HepG2 (cell line): ENCODE data around the gene CDK10. TPM values are rescaled to one million over a fixed set of nuclear protein-coding genes. Genes with fewer than 3 reads are reported as not detected.
"Not testable (repeated sequence)": the region's sequence is repeated elsewhere in the genome, so short reads cannot be mapped to it uniquely, and the experiment has no call there.

Experiments
- ATAC-seq: fragments of 200-7000 bp; cut with Tn5 transposase; 3 replicates; pipeline ENCODE4 v1.9.1; 2020; ENCODE audit warnings: mild to moderate bottlenecking, moderate library complexity
- BruUV-seq: library from RNA; stranded (reverse); fragments of 400-500 nt; replicated peaks from 2 replicates; lab custom pipeline; 2021; lab: Mats Ljungman, UMichigan
- CTCF ChIA-PET: fragments of 300-600 bp; formaldehyde crosslinking; extraction: SDS; loops from one replicate; lab custom pipeline; 2021; ENCODE audit warnings: low total read pairs, inconsistent platforms, low intra/inter-chr PET ratio; lab: Yijun Ruan, JAX
- POLR2A ChIA-PET: fragments of 350-600 bp; sonication (Branson Sonifier 250); formaldehyde crosslinking; loops from one replicate; lab custom pipeline; 2020; ENCODE audit warnings: antibody characterized with exemption, inconsistent platforms; lab: Yijun Ruan, JAX
- DNase-seq: peaks from one replicate; pipeline ENCODE4 v3.0.0-alpha.2; 2015; ENCODE audit warnings: low spot score
- FAIRE-seq: peaks from 3 replicates; lab custom pipeline; 2011; peaks lifted over from hg19 to GRCh38; lab: Jason Lieb, UNC
- H2AFZ ChIP-seq: one replicate; pipeline ENCODE4 v1.6.1; 2011; ENCODE audit warnings: low read length, inconsistent platforms
- H3K27ac ChIP-seq: fragments of 300-600 bp; 3 replicates; pipeline ENCODE4 v1.8.0; 2011; ENCODE audit warnings: mixed run types, mild to moderate bottlenecking, mixed read lengths, low read length, inconsistent platforms; ENCODE audit not compliant: insufficient read depth; ENCODE audit errors: extremely low read length
- H3K27me3 ChIP-seq, 2 experiments: fragments of 200-600 bp in 1 of 2; 2 replicates in 1 of 2; 3 replicates in 1 of 2; pipeline versions ENCODE4 v1.6.0 to v1.8.0; 2011; ENCODE audit warnings: low read length in 2 of 2, mild to moderate bottlenecking in 2 of 2, moderate library complexity in 2 of 2, inconsistent platforms in 1 of 2; ENCODE audit not compliant: insufficient read depth in 2 of 2, control insufficient read depth in 1 of 2
- H3K36me3 ChIP-seq, 2 experiments: fragments of 200-600 bp in 1 of 2; replicated peaks in 1 of 2; 2 replicates in 1 of 2; 3 replicates in 1 of 2; pipeline versions ENCODE4 v1.5.1 to v1.8.0; 2011; ENCODE audit warnings: low read length in 2 of 2, inconsistent platforms in 1 of 2; ENCODE audit not compliant: insufficient read depth in 2 of 2, control insufficient read depth in 1 of 2
- H3K4me1 ChIP-seq: 2 replicates; pipeline ENCODE4 v1.5.1; 2012; ENCODE audit warnings: low read length, inconsistent platforms; ENCODE audit not compliant: insufficient read depth
- H3K4me2 ChIP-seq: 2 replicates; pipeline ENCODE4 v1.6.0; 2011; ENCODE audit warnings: low read depth, low read length, inconsistent platforms
- H3K4me3 ChIP-seq, 3 experiments: fragments of 200-600 bp in 1 of 3; sonication (generic), shearing (Covaris generic) in 1 of 3; replicated peaks in 1 of 3; 2 replicates each; pipeline ENCODE4 v1.5.1; 2011 to 2016; ENCODE audit warnings: low read length in 3 of 3, inconsistent platforms in 2 of 3, low read depth in 2 of 3, mild to moderate bottlenecking in 2 of 3, control low read depth in 1 of 3, mixed read lengths in 1 of 3; ENCODE audit not compliant: insufficient read depth in 1 of 3
- H3K79me2 ChIP-seq: one replicate; pipeline ENCODE4 v1.6.1; 2011; ENCODE audit warnings: low read length, inconsistent platforms; ENCODE audit not compliant: insufficient read depth
- H3K9ac ChIP-seq: 2 replicates; pipeline ENCODE4 v1.6.0; 2011; ENCODE audit warnings: mild to moderate bottlenecking, low read depth, low read length, inconsistent platforms; ENCODE audit not compliant: insufficient read depth
- H3K9me3 ChIP-seq: 2 replicates; pipeline ENCODE4 v1.5.1; 2012; ENCODE audit warnings: mild to moderate bottlenecking, low read length
- H4K20me1 ChIP-seq: 2 replicates; pipeline ENCODE4 v1.6.0; 2011; ENCODE audit warnings: inconsistent platforms, mild to moderate bottlenecking, low read length, moderate library complexity; ENCODE audit not compliant: insufficient read depth
- AGO2 ChIP-seq: fragments of 200-400 bp; formaldehyde crosslinking; optimal IDR thresholded peaks from 2 replicates; pipeline ENCODE3; 2017; ENCODE audit warnings: mild to moderate bottlenecking, low read depth, low read length, moderate library complexity
- ATF5 ChIP-seq: sonication (generic); formaldehyde crosslinking; IDR thresholded peaks from 2 replicates; pipeline ENCODE4 v1.4.0; 2020; ENCODE audit warnings: mild to moderate bottlenecking, low read depth, missing genetic modification reagents
- HIVEP1 ChIP-seq: sonication (generic); formaldehyde crosslinking; IDR thresholded peaks from 2 replicates; pipeline ENCODE4 v1.4.0; 2020; ENCODE audit warnings: mild to moderate bottlenecking, missing genetic modification reagents
- MAFK ChIP-seq, 2 experiments: IDR thresholded peaks in 1 of 2; conservative IDR thresholded peaks in 1 of 2; 2 replicates each; pipeline ENCODE4 v1.6.1; 2011; ENCODE audit warnings: improper control_type of control experiment in 2 of 2, low read length in 2 of 2
- RBFOX2 ChIP-seq: fragments of 200-400 bp; formaldehyde crosslinking; IDR thresholded peaks from 2 replicates; pipeline ENCODE4 v1.6.1; 2017; ENCODE audit warnings: low read depth, mild to moderate bottlenecking, low read length
- SP140L ChIP-seq: sonication (generic); formaldehyde crosslinking; IDR thresholded peaks from 2 replicates; pipeline ENCODE4 v1.4.0; 2020; ENCODE audit warnings: missing genetic modification reagents, borderline replicate concordance
- ZNF652 ChIP-seq: IDR thresholded peaks from 2 replicates; pipeline ENCODE4 v1.6.1; 2016; ENCODE audit warnings: low read depth, borderline replicate concordance
- ZNF687 ChIP-seq: sonication (generic); formaldehyde crosslinking; IDR thresholded peaks from 2 replicates; pipeline ENCODE4 v1.5.1; 2020; ENCODE audit warnings: mild to moderate bottlenecking, missing genetic modification reagents, moderate library complexity
- ZNF768 ChIP-seq: sonication (generic); formaldehyde crosslinking; IDR thresholded peaks from 2 replicates; pipeline ENCODE4 v1.4.0; 2020; ENCODE audit warnings: missing genetic modification reagents
- WGBS: methylation state at CpG from one replicate; pipeline ENCODE4 v1.1.6; 2017; ENCODE audit warnings: low lambda C conversion rate; 5-methylcytosine and 5-hydroxymethylcytosine counted together
- in situ Hi-C: cut with HindIII; loops from 2 replicates; pipeline ENCODE4 v1.10.0; 2017; ENCODE audit warnings: low pct_unique_long_range_greater_than_20kb; ENCODE audit not compliant: extremely low pct_ligation_motif_present
- intact Hi-C: fragments of 100-400 bp; cut with micrococcal nuclease; formaldehyde crosslinking; loops from one replicate; pipeline ENCODE4 v1.10.0; 2022; ENCODE audit not compliant: unreplicated experiment
- polyA plus RNA-seq, 8 experiments: library from polyadenylated mRNA; depleted of rRNA in 3 of 8; stranded (reverse) in 7 of 8; unstranded in 1 of 8; fragments of >200 nt; fragmentation: Illumina TruSeq in 4 of 8; extraction: Trizol in 4 of 8; gene quantifications; 2 replicates each; pipeline versions ENCODE4 v1.2.1 to v1.2.3, GENCODE V29; 2011 to 2016; ENCODE audit warnings: low read depth in 4 of 8, missing spikeins in 1 of 8, mixed read lengths in 1 of 8; ENCODE audit not compliant: insufficient read depth in 1 of 8
- total RNA-seq, 5 experiments: library from RNA; depleted of rRNA; stranded (reverse); fragments of >200 nt; fragmentation: Illumina TruSeq; extraction: Trizol; gene quantifications; 2 replicates each; pipeline ENCODE4 v1.2.3, GENCODE V29; 2016; ENCODE audit warnings: low read depth in 1 of 5

Gene CDK10
- total and polyA plus RNA-seq, 2 of the 13 experiments (the other 11 are each of a cell fraction or from before 2014, with no cell fraction given) = 2.5 to 3.9 TPM

- no peaks in the 10 kb centered on the region for H3K9me3 ChIP-seq
- H2AFZ ChIP-seq = no peak overlapping the region
- peaks cover 62% of the 10 kb centered on the region for H3K4me1 ChIP-seq
- H3K79me2 ChIP-seq = peaks cover 2% of the 10 kb centered on the region
- TF ChIP-seq ATF5 (CRISPR knock-in tag) = no peak
- no peak for TF ChIP-seq ZNF652 (CRISPR knock-in tag)
- TF ChIP-seq AGO2 = peak; percentile 21
- TF ChIP-seq MAFK (conservative IDR thresholded peaks at IDR 0.05 in 1 of 2, IDR thresholded peaks at IDR 0.05 in 1 of 2; ENCODE audit: low read length in 2 of 2) = no peak
- peak; percentile 32; the same call in 1 of the 2 replicates for TF ChIP-seq ZNF768 (CRISPR knock-in tag)
- TF ChIP-seq SP140L = no peak
- peak; percentile 43; the same call in 1 of the 2 replicates for TF ChIP-seq RBFOX2
- no peak for TF ChIP-seq HIVEP1
- 0 out of 2 replicates have a peak, but pooled peaks have one; percentile 13 for TF ChIP-seq ZNF687 (CRISPR knock-in tag)
- POLR2A ChIA-PET = no interaction called here
- 99% methylated on average over 13 of the region's 32 CpGs for WGBS
- H3K27ac ChIP-seq = no peak overlapping the region
- no peak overlapping the region for H3K4me3 ChIP-seq
- H3K27me3 ChIP-seq = no peaks in the 10 kb centered on the region
- H3K36me3 ChIP-seq = peaks cover 5 to 14% of the 10 kb centered on the region in 2 experiments; a peak in 2 of 5 replicates
- no peak for ATAC-seq
- no peak for FAIRE-seq
- DNase-seq = no peak
- no peaks in the 10 kb centered on the region for H4K20me1 ChIP-seq
- in situ Hi-C loops (no loop called here), intact Hi-C loops (no loop called here)
- no peak overlapping the region for H3K9ac ChIP-seq
- CTCF ChIA-PET = no interaction called here
- BruUV-seq = no TSS peak
- H3K4me2 ChIP-seq = no peak overlapping the region
Observed at GRCh38 chr16:89697616-89698331, 11.3 kb downstream of the CDK10 start.

DNA sequence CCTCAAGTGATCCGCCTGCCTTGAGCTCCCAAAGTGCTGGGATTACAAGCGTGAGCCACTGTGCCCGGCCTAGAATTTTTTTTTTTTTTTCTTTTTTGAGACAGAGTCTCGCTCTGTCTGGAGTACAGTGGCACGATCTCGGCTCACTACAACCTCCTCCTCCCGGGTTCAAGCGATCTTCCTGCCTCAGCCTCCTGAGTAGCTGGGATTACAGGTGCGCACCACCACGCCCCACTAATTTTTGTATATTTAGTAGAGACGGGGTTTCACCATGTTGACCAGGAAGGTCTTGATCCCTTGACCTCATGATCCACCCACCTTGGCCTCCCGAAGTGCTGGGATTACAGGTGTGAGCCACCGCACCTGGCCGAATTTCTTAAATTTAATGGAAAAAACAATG is 12.2 kb downstream of the CDK10 start:
- CTCF ChIA-PET, H4K20me1 ChIP-seq, H3K9me3 ChIP-seq, BruUV-seq, FAIRE-seq, H3K27me3 ChIP-seq, intact Hi-C loops, H3K79me2 ChIP-seq, H3K4me3 ChIP-seq, ATAC-seq, H3K9ac ChIP-seq, H3K4me2 ChIP-seq, H3K27ac ChIP-seq, DNase-seq, in situ Hi-C loops, H2AFZ ChIP-seq: not testable (repeated sequence)
- POLR2A ChIA-PET = interaction anchor here (2.4 to 3.0 kb wide), 2 partner anchors 12 to 28 kb away, joined by 8 to 32 read pairs; partner anchors contain the start of gene CDK10
- Histone ChIP-seq H3K4me1 (peaks cover 59% of the 10 kb centered on the region), H3K36me3 (peaks cover 5 to 14% of the 10 kb centered on the region in 2 experiments; a peak in 2 of 5 replicates)
- WGBS = 95% methylated on average over 14 of the region's 14 CpGs
